K562 (cell line): ENCODE measurements around the gene VPS9D1. TPM values are rescaled to one million over a fixed set of nuclear protein-coding genes. Genes with fewer than 3 reads are reported as not detected.

ENCODE experiments used
- ATAC-seq: fragments of 200-7000 bp; cut with Tn5 transposase; 3 replicates; pipeline ENCODE4 v1.9.1; 2020; ENCODE audit warnings: moderate library complexity
- BruUV-seq: library from RNA; stranded (reverse); fragments of 400-500 nt; replicated peaks from 2 replicates; lab custom pipeline; 2021; lab: Mats Ljungman, UMichigan
- CTCF ChIA-PET: fragments of 300-600 bp; formaldehyde crosslinking; extraction: SDS; loops from one replicate; lab custom pipeline; 2021; ENCODE audit warnings: low intra/inter-chr PET ratio; lab: Yijun Ruan, JAX
- POLR2A ChIA-PET: fragments of 300-600, 350-650 bp; sonication (Branson Sonifier 250); formaldehyde crosslinking; extraction: SDS; loops from one replicate; lab custom pipeline; 2021; ENCODE audit warnings: antibody characterized with exemption, inconsistent platforms; lab: Yijun Ruan, JAX
- DNase-seq, 4 experiments: peaks; one replicate each; pipeline versions ENCODE4 v3.0.0 to v3.0.0-alpha.2; 2011 to 2018; ENCODE audit warnings: low spot score in 3 of 4, mixed read lengths in 3 of 4; ENCODE audit errors: extremely low read depth in 1 of 4
- FAIRE-seq: peaks from 2 replicates; lab custom pipeline; 2011; peaks lifted over from hg19 to GRCh38; lab: Jason Lieb, UNC
- H2AFZ ChIP-seq: 2 replicates; pipeline ENCODE4 v1.6.0; 2011; ENCODE audit warnings: low read depth, low read length, control low read depth, inconsistent platforms
- H3K27ac ChIP-seq: fragments of 200-600 bp; 3 replicates; pipeline ENCODE4 v1.8.0; 2011; ENCODE audit warnings: low read depth, mild to moderate bottlenecking, control low read depth, inconsistent platforms, low read length, moderate library complexity, mixed read lengths; ENCODE audit errors: extremely low read depth
- H3K27me3 ChIP-seq, 2 experiments: fragments of 300-600 bp in 1 of 2; 2 replicates in 1 of 2; 3 replicates in 1 of 2; pipeline versions ENCODE4 v1.6.0 to v1.8.0; 2011; ENCODE audit warnings: inconsistent platforms in 2 of 2, low read length in 2 of 2, mild to moderate bottlenecking in 1 of 2, mixed read lengths in 1 of 2, moderate library complexity in 1 of 2; ENCODE audit not compliant: control insufficient read depth in 2 of 2, insufficient read depth in 2 of 2
- H3K36me3 ChIP-seq: fragments of 300-600 bp; 3 replicates; pipeline ENCODE4 v1.8.0; 2011; ENCODE audit warnings: mild to moderate bottlenecking, low read length, inconsistent platforms; ENCODE audit not compliant: control insufficient read depth, insufficient read depth
- H3K4me1 ChIP-seq, 2 experiments: fragments of 200-600 bp in 1 of 2; replicated peaks in 1 of 2; 2 replicates in 1 of 2; 3 replicates in 1 of 2; pipeline versions ENCODE4 v1.5.1 to v1.8.0; 2011; ENCODE audit warnings: inconsistent platforms in 2 of 2, low read length in 2 of 2, mild to moderate bottlenecking in 1 of 2, mixed read lengths in 1 of 2, moderate library complexity in 1 of 2; ENCODE audit not compliant: control insufficient read depth in 2 of 2, insufficient read depth in 2 of 2
- H3K4me2 ChIP-seq: 2 replicates; pipeline ENCODE4 v1.6.1; 2011; ENCODE audit warnings: low read length, control low read depth, inconsistent platforms, mixed read lengths; ENCODE audit not compliant: insufficient read depth
- H3K4me3 ChIP-seq: fragments of 200-600 bp; sonication (generic), shearing (Covaris generic); 2 replicates; pipeline ENCODE4 v1.5.1; 2016; ENCODE audit warnings: control low read depth, inconsistent platforms
- H3K79me2 ChIP-seq: fragments of 200-600 bp; 3 replicates; pipeline ENCODE4 v1.8.0; 2011; ENCODE audit warnings: low read length, inconsistent platforms; ENCODE audit not compliant: control insufficient read depth, insufficient read depth
- H3K9ac ChIP-seq, 2 experiments: 2 replicates each; pipeline versions ENCODE4 v1.6.0 to v1.6.1; 2011; ENCODE audit warnings: low read depth in 2 of 2, low read length in 2 of 2, control low read depth in 1 of 2, inconsistent platforms in 1 of 2, mild to moderate bottlenecking in 1 of 2, mixed read lengths in 1 of 2; ENCODE audit not compliant: insufficient read depth in 1 of 2
- H3K9me1 ChIP-seq: one replicate; pipeline ENCODE4 v1.6.0; 2011; ENCODE audit warnings: inconsistent platforms, mild to moderate bottlenecking, low read length, moderate library complexity; ENCODE audit not compliant: control insufficient read depth, insufficient read depth
- H3K9me3 ChIP-seq: replicated peaks from 2 replicates; pipeline ENCODE4 v1.5.1; 2011; ENCODE audit warnings: low read depth, low read length, inconsistent platforms; ENCODE audit not compliant: control insufficient read depth, insufficient read depth
- H4K20me1 ChIP-seq: replicated peaks from 2 replicates; pipeline ENCODE4 v1.6.1; 2011; ENCODE audit warnings: low read length, inconsistent platforms, mixed read lengths; ENCODE audit not compliant: control insufficient read depth, insufficient read depth
- BCOR ChIP-seq: fragments of 450-650 bp; IDR thresholded peaks from 2 replicates; pipeline ENCODE4 v1.6.1; 2016
- CBX2 ChIP-seq: fragments of 200-600 bp; sonication (generic); IDR thresholded peaks from one replicate; pipeline ENCODE4 v1.6.1; 2012; ENCODE audit warnings: mild to moderate bottlenecking, low read length, inconsistent platforms; ENCODE audit not compliant: insufficient read depth, poor library complexity, severe bottlenecking
- E2F3 ChIP-seq: fragments of 250-450 bp; sonication (Bioruptor Pico); IDR thresholded peaks from 2 replicates; pipeline ENCODE4 v1.4.0; 2020; ENCODE audit warnings: mild to moderate bottlenecking
- HDGF ChIP-seq: fragments of 450-650 bp; IDR thresholded peaks from 2 replicates; pipeline ENCODE4 v1.6.1; 2016
- HNRNPLL ChIP-seq: fragments of 200-400 bp; formaldehyde crosslinking; IDR thresholded peaks from 2 replicates; pipeline ENCODE4 v1.6.1; 2017; ENCODE audit warnings: low read length, low read depth, mild to moderate bottlenecking; ENCODE audit not compliant: poor library complexity, severe bottlenecking
- NEUROD1 ChIP-seq: fragments of 150-350 bp; IDR thresholded peaks from 2 replicates; pipeline ENCODE4 v1.6.1; 2014; ENCODE audit warnings: borderline replicate concordance, low read length, low read depth; ENCODE audit not compliant: partially characterized antibody
- NFE2 ChIP-seq: IDR thresholded peaks from 2 replicates; pipeline ENCODE4 v1.6.1; 2014; ENCODE audit warnings: antibody characterized with exemption, low read depth
- NR3C1 ChIP-seq: sonication (generic); formaldehyde crosslinking; IDR thresholded peaks from 2 replicates; pipeline ENCODE4 v1.8.1; 2022; ENCODE audit warnings: missing genetic modification reagents
- TSC22D4 ChIP-seq: fragments of 450-650 bp; IDR thresholded peaks from 2 replicates; pipeline ENCODE4 v1.6.1; 2016; ENCODE audit warnings: missing genetic modification characterization, missing biosample characterization, control low read depth
- ZBED1 ChIP-seq: IDR thresholded peaks from 2 replicates; pipeline ENCODE4 v1.6.1; 2014
- ZFP36 ChIP-seq: fragments of 150-350 bp; IDR thresholded peaks from 2 replicates; pipeline ENCODE4 v1.6.1; 2018; ENCODE audit warnings: low read length, low read depth; ENCODE audit not compliant: partially characterized antibody
- ZNF124 ChIP-seq: sonication (generic); formaldehyde crosslinking; IDR thresholded peaks from 2 replicates; pipeline ENCODE4 v1.8.1; 2022; ENCODE audit warnings: missing genetic modification reagents
- whole genome bisulfite sequencing: fragments of 100-300 bp; shearing (Covaris generic); methylation state at CpG from one replicate; pipeline ENCODE4 v1.1.6; 2016; ENCODE audit warnings: low coverage, mixed read lengths; ENCODE audit not compliant: insufficient coverage; ENCODE audit errors: missing lambda C conversion rate; 5-methylcytosine and 5-hydroxymethylcytosine counted together
- in situ Hi-C: fragments of 300-500 bp; cut with MboI; formaldehyde crosslinking; loops from 4 replicates; pipeline ENCODE4 v1.15.0; 2018; ENCODE audit warnings: inconsistent platforms, mixed read lengths
- intact Hi-C: fragments of 100-400 bp; cut with micrococcal nuclease; formaldehyde crosslinking; loops from 2 replicates; pipeline ENCODE4 v1.14.2; 2022
- polyA plus RNA-seq, 8 experiments: library from polyadenylated mRNA; depleted of rRNA in 4 of 8; stranded (reverse) in 5 of 8; unstranded in 3 of 8; fragments of >200 nt; fragmentation: Nextera tagmentation in 2 of 8; fragmentation: Illumina TruSeq in 1 of 8; extraction: Ambion mirVana in 2 of 8; extraction: Trizol in 1 of 8; gene quantifications; 2 replicates each; pipeline versions ENCODE4 v1.2.1 to v1.2.3, GENCODE V29; 2011 to 2014; ENCODE audit warnings: inconsistent platforms in 1 of 8, missing spikeins in 1 of 8
- total RNA-seq, 7 experiments: library from RNA; depleted of rRNA in 6 of 7; stranded (reverse); fragments of >200 nt in 6 of 7; fragmentation: Illumina TruSeq in 2 of 7; extraction: Trizol in 2 of 7; gene quantifications; 2 replicates each; pipeline versions ENCODE4 v1.2.1 to v1.2.3, GENCODE V29; 2011 to 2021; ENCODE audit warnings: low replicate concordance in 1 of 7
- TF ChIP-seq, protein P1 (sequence below): fragments of 450-650 bp; IDR thresholded peaks from 2 replicates; pipeline ENCODE4 v1.6.1; 2017; ENCODE audit warnings: mild to moderate bottlenecking, moderate library complexity
- TF ChIP-seq, protein P2 (sequence below): sonication (generic); formaldehyde crosslinking; IDR thresholded peaks from 2 replicates; pipeline ENCODE4 v1.8.1; 2023; ENCODE audit warnings: mild to moderate bottlenecking, missing genetic modification reagents
- TF ChIP-seq, protein P3 (sequence below): fragments of 450-650 bp; IDR thresholded peaks from 2 replicates; pipeline ENCODE4 v1.6.1; 2016; ENCODE audit warnings: borderline replicate concordance

VPS9D1 gene
- total and polyA plus RNA-seq, 9 of the 15 experiments (the other 6 are each of a cell fraction or from before 2014, with no cell fraction given) = 0.33 to 3.1 (median 1.1) TPM

DNA sequence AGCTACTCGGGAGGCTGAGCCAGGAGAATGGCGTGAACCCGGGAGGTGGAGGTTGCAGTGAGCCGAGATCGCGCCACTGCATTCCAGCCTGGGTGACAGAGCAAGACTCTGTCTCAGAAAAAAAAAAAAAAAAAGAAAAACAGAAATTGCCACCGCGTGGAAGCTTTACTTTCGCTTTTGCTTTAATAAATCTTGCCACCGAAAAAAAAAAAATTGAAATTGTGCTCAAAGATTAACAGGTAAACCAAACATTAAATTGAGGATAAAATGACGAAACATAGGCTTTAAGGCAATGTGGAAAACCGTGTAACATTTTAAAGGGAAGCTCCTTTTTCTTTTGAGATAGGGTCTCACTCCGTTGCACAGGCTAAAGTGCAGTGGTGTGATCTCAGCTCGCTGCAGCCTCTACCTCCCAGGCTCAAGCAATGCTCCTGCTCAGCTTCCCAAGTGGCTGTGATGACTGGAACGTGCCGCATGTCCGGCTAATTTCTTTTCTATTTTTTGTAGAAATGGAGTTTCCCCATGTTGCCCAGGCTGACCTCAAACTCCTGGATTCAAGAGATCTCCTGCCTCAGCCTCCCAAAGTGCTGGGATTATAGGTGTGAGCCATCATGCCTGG is 40.7 kb upstream of the VPS9D1 start:
- Histone ChIP-seq H3K9me3 (no peaks in the 10 kb centered on the region), H3K9me1 (peaks cover 2% of the 10 kb centered on the region), H3K9ac (no peak overlapping the region), H4K20me1 (no peaks in the 10 kb centered on the region; the same call in 1 of the 2 replicates), H2AFZ (no peak overlapping the region), H3K4me2 (no peak overlapping the region), H3K36me3 (peaks cover 88% of the 10 kb centered on the region), H3K4me3 (no peak overlapping the region), H3K79me2 (peaks cover 5% of the 10 kb centered on the region; the same call in 2 of the 3 replicates), H3K27ac (no peak overlapping the region), H3K4me1 (0 out of 5 replicates have a peak, but pooled peaks cover 0 to 4% of the 10 kb centered on the region in 2 experiments), H3K27me3 (no peaks in the 10 kb centered on the region)
- no peak for TF ChIP-seq HNRNPLL
- TF ChIP-seq ZBED1 = no peak
- TF ChIP-seq NR3C1 (CRISPR knock-in tag) = no peak
- TF ChIP-seq NFE2 = no peak
- TF ChIP-seq, protein P1, sequence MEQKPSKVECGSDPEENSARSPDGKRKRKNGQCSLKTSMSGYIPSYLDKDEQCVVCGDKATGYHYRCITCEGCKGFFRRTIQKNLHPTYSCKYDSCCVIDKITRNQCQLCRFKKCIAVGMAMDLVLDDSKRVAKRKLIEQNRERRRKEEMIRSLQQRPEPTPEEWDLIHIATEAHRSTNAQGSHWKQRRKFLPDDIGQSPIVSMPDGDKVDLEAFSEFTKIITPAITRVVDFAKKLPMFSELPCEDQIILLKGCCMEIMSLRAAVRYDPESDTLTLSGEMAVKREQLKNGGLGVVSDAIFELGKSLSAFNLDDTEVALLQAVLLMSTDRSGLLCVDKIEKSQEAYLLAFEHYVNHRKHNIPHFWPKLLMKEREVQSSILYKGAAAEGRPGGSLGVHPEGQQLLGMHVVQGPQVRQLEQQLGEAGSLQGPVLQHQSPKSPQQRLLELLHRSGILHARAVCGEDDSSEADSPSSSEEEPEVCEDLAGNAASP = no peak
- no peak for TF ChIP-seq ZNF124 (CRISPR knock-in tag)
- TF ChIP-seq ZFP36 = no peak
- TF ChIP-seq, protein P2, sequence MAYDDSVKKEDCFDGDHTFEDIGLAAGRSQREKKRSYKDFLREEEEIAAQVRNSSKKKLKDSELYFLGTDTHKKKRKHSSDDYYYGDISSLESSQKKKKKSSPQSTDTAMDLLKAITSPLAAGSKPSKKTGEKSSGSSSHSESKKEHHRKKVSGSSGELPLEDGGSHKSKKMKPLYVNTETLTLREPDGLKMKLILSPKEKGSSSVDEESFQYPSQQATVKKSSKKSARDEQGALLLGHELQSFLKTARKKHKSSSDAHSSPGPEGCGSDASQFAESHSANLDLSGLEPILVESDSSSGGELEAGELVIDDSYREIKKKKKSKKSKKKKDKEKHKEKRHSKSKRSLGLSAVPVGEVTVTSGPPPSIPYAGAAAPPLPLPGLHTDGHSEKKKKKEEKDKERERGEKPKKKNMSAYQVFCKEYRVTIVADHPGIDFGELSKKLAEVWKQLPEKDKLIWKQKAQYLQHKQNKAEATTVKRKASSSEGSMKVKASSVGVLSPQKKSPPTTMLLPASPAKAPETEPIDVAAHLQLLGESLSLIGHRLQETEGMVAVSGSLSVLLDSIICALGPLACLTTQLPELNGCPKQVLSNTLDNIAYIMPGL = no peak
- no peak for TF ChIP-seq E2F3
- no peak for TF ChIP-seq CBX2
- TF ChIP-seq, protein P3, sequence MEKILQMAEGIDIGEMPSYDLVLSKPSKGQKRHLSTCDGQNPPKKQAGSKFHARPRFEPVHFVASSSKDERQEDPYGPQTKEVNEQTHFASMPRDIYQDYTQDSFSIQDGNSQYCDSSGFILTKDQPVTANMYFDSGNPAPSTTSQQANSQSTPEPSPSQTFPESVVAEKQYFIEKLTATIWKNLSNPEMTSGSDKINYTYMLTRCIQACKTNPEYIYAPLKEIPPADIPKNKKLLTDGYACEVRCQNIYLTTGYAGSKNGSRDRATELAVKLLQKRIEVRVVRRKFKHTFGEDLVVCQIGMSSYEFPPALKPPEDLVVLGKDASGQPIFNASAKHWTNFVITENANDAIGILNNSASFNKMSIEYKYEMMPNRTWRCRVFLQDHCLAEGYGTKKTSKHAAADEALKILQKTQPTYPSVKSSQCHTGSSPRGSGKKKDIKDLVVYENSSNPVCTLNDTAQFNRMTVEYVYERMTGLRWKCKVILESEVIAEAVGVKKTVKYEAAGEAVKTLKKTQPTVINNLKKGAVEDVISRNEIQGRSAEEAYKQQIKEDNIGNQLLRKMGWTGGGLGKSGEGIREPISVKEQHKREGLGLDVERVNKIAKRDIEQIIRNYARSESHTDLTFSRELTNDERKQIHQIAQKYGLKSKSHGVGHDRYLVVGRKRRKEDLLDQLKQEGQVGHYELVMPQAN = no peak
- TF ChIP-seq NEUROD1 = no peak
- no peak for TF ChIP-seq HDGF
- TF ChIP-seq BCOR = no peak
- TF ChIP-seq TSC22D4 = no peak
- CTCF ChIA-PET = no interaction called here
- ATAC-seq = no peak
- no TSS peak for BruUV-seq
- no peak for DNase-seq
- 94% methylated on average over 14 of the region's 17 CpGs for WGBS
- POLR2A ChIA-PET = interaction anchor here (0.8 to 1.4 kb wide), 5 partner anchors 8 to 45 kb away, joined by 3 to 4 read pairs (median 3); no protein-coding TSS in a partner anchor
- no peak for FAIRE-seq
- intact Hi-C loops (no loop called here), in situ Hi-C loops (no loop called here)
